NT2/D1 (cell line): ENCODE results near the gene OSBPL2.

Source experiments
- SUZ12 ChIP-seq: IDR thresholded peaks from 2 replicates; pipeline ENCODE4 v1.6.1; 2011; ENCODE audit not compliant: insufficient read length, insufficient read depth; ENCODE audit errors: extremely low read depth
- YY1 ChIP-seq: IDR thresholded peaks from 2 replicates; pipeline ENCODE4 v1.6.1; 2011; ENCODE audit not compliant: insufficient read length, insufficient read depth
- ZNF274 ChIP-seq: IDR thresholded peaks from 2 replicates; pipeline ENCODE4 v1.6.1; 2011; ENCODE audit warnings: mild to moderate bottlenecking, low read depth, low read length

GRCh38 chr20:62262064-62262463 lies 23.7 kb downstream of the OSBPL2 start:
- TF ChIP-seq YY1 (no peak), ZNF274 (no peak), SUZ12 (no peak)
